GM12878 (cell line): ENCODE data around the gene CCNI. TPM values are rescaled to one million over a fixed set of nuclear protein-coding genes. Genes with fewer than 3 reads are reported as not detected.

ENCODE experiments used
- ATAC-seq: fragments of 200-7000 bp; cut with Tn5 transposase; 3 replicates; pipeline ENCODE4 v1.9.1; 2020; ENCODE audit warnings: mild to moderate bottlenecking, moderate library complexity
- BruUV-seq: library from RNA; stranded (reverse); fragments of 400-500 nt; replicated peaks from 2 replicates; lab custom pipeline; 2021; lab: Mats Ljungman, UMichigan
- CTCF ChIA-PET: fragments of 300-600 bp; sonication (Branson Sonifier 250); formaldehyde crosslinking; extraction: SDS; loops from one replicate; lab custom pipeline; 2021; ENCODE audit warnings: inconsistent platforms; lab: Yijun Ruan, JAX
- POLR2A ChIA-PET: fragments of 350-600 bp; formaldehyde crosslinking; extraction: SDS; loops from one replicate; lab custom pipeline; 2021; ENCODE audit warnings: inconsistent platforms; lab: Charles Lee
- RAD21 ChIA-PET: fragments of 300-600 bp; sonication (Branson Sonifier 250); formaldehyde crosslinking; loops from one replicate; lab custom pipeline; 2023; ENCODE audit warnings: antibody characterized with exemption; ENCODE audit not compliant: unreplicated experiment; lab: Charles Lee
- SMC1A ChIA-PET: fragments of 300-600 bp; sonication (Branson Sonifier 250); formaldehyde crosslinking; loops from one replicate; lab custom pipeline; 2023; ENCODE audit not compliant: unreplicated experiment, uncharacterized antibody; lab: Charles Lee
- DNase-seq: peaks from one replicate; pipeline ENCODE4 v3.0.0-alpha.2; 2011; ENCODE audit warnings: low read depth, low spot score
- FAIRE-seq: peaks from 3 replicates; lab custom pipeline; 2011; peaks lifted over from hg19 to GRCh38; lab: Jason Lieb, UNC
- H2AFZ ChIP-seq: 2 replicates; pipeline ENCODE4 v1.6.0; 2011; ENCODE audit warnings: low read depth, low read length, control low read depth; ENCODE audit not compliant: control insufficient read depth
- H3K27ac ChIP-seq: 2 replicates; pipeline ENCODE4 v1.5.1; 2011; ENCODE audit warnings: control low read depth; ENCODE audit not compliant: control insufficient read depth, insufficient read depth
- H3K27me3 ChIP-seq, 2 experiments: replicated peaks in 1 of 2; 2 replicates each; pipeline versions ENCODE4 v1.6.0 to v1.6.1; 2011; ENCODE audit warnings: low read length in 1 of 2; ENCODE audit not compliant: control insufficient read depth in 2 of 2, insufficient read depth in 2 of 2
- H3K36me3 ChIP-seq, 2 experiments: 2 replicates each; pipeline ENCODE4 v1.5.1; 2011; ENCODE audit warnings: low read length in 1 of 2; ENCODE audit not compliant: control insufficient read depth in 2 of 2, insufficient read depth in 2 of 2
- H3K4me1 ChIP-seq: 2 replicates; pipeline ENCODE4 v1.6.1; 2011; ENCODE audit warnings: mild to moderate bottlenecking, low read length, moderate library complexity, mixed read lengths; ENCODE audit not compliant: control insufficient read depth, insufficient read depth
- H3K4me2 ChIP-seq: 2 replicates; pipeline ENCODE4 v1.6.0; 2011; ENCODE audit warnings: control low read depth; ENCODE audit not compliant: control insufficient read depth, insufficient read depth
- H3K4me3 ChIP-seq: fragments of 200-600 bp; sonication (generic); 2 replicates; pipeline ENCODE4 v1.5.1; 2016
- H3K79me2 ChIP-seq: 2 replicates; pipeline ENCODE4 v1.6.0; 2011; ENCODE audit warnings: low read length; ENCODE audit not compliant: control insufficient read depth, insufficient read depth
- H3K9ac ChIP-seq: 2 replicates; pipeline ENCODE4 v1.8.0; 2011; ENCODE audit warnings: low read length, control low read depth, mixed read lengths; ENCODE audit not compliant: control insufficient read depth, insufficient read depth
- H3K9me3 ChIP-seq: replicated peaks from 3 replicates; pipeline ENCODE4 v1.5.1; 2011; ENCODE audit warnings: mild to moderate bottlenecking, low read length; ENCODE audit not compliant: control insufficient read depth, insufficient read depth
- H4K20me1 ChIP-seq: 2 replicates; pipeline ENCODE4 v1.6.0; 2011; ENCODE audit not compliant: control insufficient read depth, insufficient read depth
- BCL11A ChIP-seq: IDR thresholded peaks from 2 replicates; pipeline ENCODE4 v1.6.1; 2011; ENCODE audit warnings: low read depth, low read length
- IKZF1 ChIP-seq: fragments of 450-650 bp; conservative IDR thresholded peaks from 2 replicates; pipeline ENCODE4 v1.6.1; 2017; ENCODE audit warnings: antibody characterized with exemption, mild to moderate bottlenecking
- NR2F1 ChIP-seq: fragments of 450-650 bp; conservative IDR thresholded peaks from 2 replicates; pipeline ENCODE4 v1.6.1; 2017; ENCODE audit warnings: mild to moderate bottlenecking
- POLR2A ChIP-seq: IDR thresholded peaks from 2 replicates; pipeline ENCODE4 v1.6.1; 2011; ENCODE audit warnings: low read depth, mild to moderate bottlenecking, low read length
- RCOR1 ChIP-seq: conservative IDR thresholded peaks from 2 replicates; pipeline ENCODE4 v1.6.1; 2012; ENCODE audit warnings: low read depth, low read length, improper control_type of control experiment
- RFX5 ChIP-seq: IDR thresholded peaks from 2 replicates; pipeline ENCODE4 v1.6.1; 2011; ENCODE audit warnings: low read depth, low read length, improper control_type of control experiment
- SPI1 ChIP-seq: IDR thresholded peaks from 2 replicates; pipeline ENCODE4 v1.6.1; 2011; ENCODE audit warnings: low read depth, mild to moderate bottlenecking, low read length, moderate library complexity, borderline replicate concordance; ENCODE audit not compliant: insufficient read depth
- SUPT20H ChIP-seq: IDR thresholded peaks from 2 replicates; pipeline ENCODE4 v1.6.1; 2011; ENCODE audit warnings: low read depth, mild to moderate bottlenecking, low read length, moderate library complexity, borderline replicate concordance; ENCODE audit not compliant: control insufficient read depth
- ZZZ3 ChIP-seq: IDR thresholded peaks from 2 replicates; pipeline ENCODE4 v1.6.1; 2011; ENCODE audit warnings: low read depth; ENCODE audit not compliant: control insufficient read depth, insufficient read length
- WGBS: methylation state at CpG from one replicate; pipeline ENCODE4 v1.1.6; 2016; ENCODE audit warnings: low lambda C conversion rate; ENCODE audit not compliant: insufficient replicate concordance, insufficient coverage; ENCODE audit errors: missing lambda C conversion rate; 5-methylcytosine and 5-hydroxymethylcytosine counted together
- in situ Hi-C: fragments of 300-500 bp; cut with MboI; formaldehyde crosslinking; loops from 9 replicates; pipeline ENCODE4 v1.14.3; 2018; ENCODE audit warnings: mixed read lengths
- intact Hi-C: fragments of 100-400 bp; cut with micrococcal nuclease; formaldehyde crosslinking; loops from one replicate; pipeline ENCODE4 v1.14.2; 2022; ENCODE audit not compliant: unreplicated experiment
- polyA plus RNA-seq, 11 experiments: library from polyadenylated mRNA; depleted of rRNA in 4 of 11; unstranded in 6 of 11; stranded (reverse) in 5 of 11; fragments of >200 nt; fragmentation: Nextera tagmentation in 4 of 11; fragmentation: Illumina TruSeq in 1 of 11; extraction: Ambion mirVana in 4 of 11; extraction: Trizol in 1 of 11; gene quantifications; 1 replicate in 1 of 11; 2 replicates in 10 of 11; pipeline versions ENCODE4 v1.2.1 to v1.2.3, GENCODE V29; 2011 to 2016; ENCODE audit warnings: inconsistent platforms in 2 of 11, missing spikeins in 2 of 11, low read depth in 1 of 11
- total RNA-seq, 4 experiments: library from RNA; depleted of rRNA in 3 of 4; stranded (reverse); fragments of >200 nt in 3 of 4; fragmentation: Illumina TruSeq in 1 of 4; extraction: Trizol in 1 of 4; gene quantifications; 2 replicates each; pipeline versions ENCODE4 v1.2.1 to v1.2.3, GENCODE V29; 2013 to 2021
- TF ChIP-seq, protein P1 (sequence below): fragments of 450-650 bp; IDR thresholded peaks from 2 replicates; pipeline ENCODE4 v1.6.1; 2017; ENCODE audit warnings: low read depth, mild to moderate bottlenecking, moderate library complexity
- TF ChIP-seq, protein P2 (sequence below): fragments of 450-650 bp; formaldehyde crosslinking; IDR thresholded peaks from 2 replicates; pipeline ENCODE4 v1.5.0; 2022; ENCODE audit warnings: mild to moderate bottlenecking, missing genetic modification characterization

CCNI gene
- total and polyA plus RNA-seq, 10 of the 15 experiments (the other 5 are each of a cell fraction or from before 2014, with no cell fraction given), result 70.6 to 178 (median 105) TPM

- H3K4me1 ChIP-seq, result no peaks in the 10 kb centered on the region
- ChIA-PET RAD21 (no interaction called here), CTCF (interaction anchor here (0.6 to 3.8 kb wide), 3 partner anchors 11 to 119 kb away, joined by 5 to 16 read pairs (median 11); no protein-coding TSS in a partner anchor), SMC1A (interaction anchor here (1.1 to 1.5 kb wide), 2 partner anchors 10 to 114 kb away, joined by 3 read pairs; no protein-coding TSS in a partner anchor), POLR2A (no interaction called here)
- in situ Hi-C loops (no loop called here), intact Hi-C loops (no loop called here)
- H3K9me3 ChIP-seq, result no peaks in the 10 kb centered on the region
- no peak for DNase-seq
- no peaks in the 10 kb centered on the region for H3K27me3 ChIP-seq
- H3K4me2 ChIP-seq, result no peak overlapping the region
- ATAC-seq, result no peak
- no peak overlapping the region for H3K27ac ChIP-seq
- no peak overlapping the region for H2AFZ ChIP-seq
- FAIRE-seq, result no peak
- H3K9ac ChIP-seq, result no peak overlapping the region
- no peaks in the 10 kb centered on the region for H4K20me1 ChIP-seq
- H3K4me3 ChIP-seq, result no peak overlapping the region
- no peaks in the 10 kb centered on the region for H3K79me2 ChIP-seq
- 91% methylated on average over 10 of the region's 10 CpGs for WGBS
- H3K36me3 ChIP-seq, result no peaks in the 10 kb centered on the region
- BruUV-seq, result no TSS peak
- TF ChIP-seq SPI1, result no peak
- no peak for TF ChIP-seq IKZF1
- TF ChIP-seq RCOR1, result no peak
- TF ChIP-seq POLR2A, result no peak
- TF ChIP-seq, protein P1, sequence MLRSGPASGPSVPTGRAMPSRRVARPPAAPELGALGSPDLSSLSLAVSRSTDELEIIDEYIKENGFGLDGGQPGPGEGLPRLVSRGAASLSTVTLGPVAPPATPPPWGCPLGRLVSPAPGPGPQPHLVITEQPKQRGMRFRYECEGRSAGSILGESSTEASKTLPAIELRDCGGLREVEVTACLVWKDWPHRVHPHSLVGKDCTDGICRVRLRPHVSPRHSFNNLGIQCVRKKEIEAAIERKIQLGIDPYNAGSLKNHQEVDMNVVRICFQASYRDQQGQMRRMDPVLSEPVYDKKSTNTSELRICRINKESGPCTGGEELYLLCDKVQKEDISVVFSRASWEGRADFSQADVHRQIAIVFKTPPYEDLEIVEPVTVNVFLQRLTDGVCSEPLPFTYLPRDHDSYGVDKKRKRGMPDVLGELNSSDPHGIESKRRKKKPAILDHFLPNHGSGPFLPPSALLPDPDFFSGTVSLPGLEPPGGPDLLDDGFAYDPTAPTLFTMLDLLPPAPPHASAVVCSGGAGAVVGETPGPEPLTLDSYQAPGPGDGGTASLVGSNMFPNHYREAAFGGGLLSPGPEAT, result no peak
- no peak for TF ChIP-seq ZZZ3
- no peak for TF ChIP-seq SUPT20H
- no peak for TF ChIP-seq RFX5
- no peak for TF ChIP-seq NR2F1
- no peak for TF ChIP-seq BCL11A
- TF ChIP-seq, protein P2, sequence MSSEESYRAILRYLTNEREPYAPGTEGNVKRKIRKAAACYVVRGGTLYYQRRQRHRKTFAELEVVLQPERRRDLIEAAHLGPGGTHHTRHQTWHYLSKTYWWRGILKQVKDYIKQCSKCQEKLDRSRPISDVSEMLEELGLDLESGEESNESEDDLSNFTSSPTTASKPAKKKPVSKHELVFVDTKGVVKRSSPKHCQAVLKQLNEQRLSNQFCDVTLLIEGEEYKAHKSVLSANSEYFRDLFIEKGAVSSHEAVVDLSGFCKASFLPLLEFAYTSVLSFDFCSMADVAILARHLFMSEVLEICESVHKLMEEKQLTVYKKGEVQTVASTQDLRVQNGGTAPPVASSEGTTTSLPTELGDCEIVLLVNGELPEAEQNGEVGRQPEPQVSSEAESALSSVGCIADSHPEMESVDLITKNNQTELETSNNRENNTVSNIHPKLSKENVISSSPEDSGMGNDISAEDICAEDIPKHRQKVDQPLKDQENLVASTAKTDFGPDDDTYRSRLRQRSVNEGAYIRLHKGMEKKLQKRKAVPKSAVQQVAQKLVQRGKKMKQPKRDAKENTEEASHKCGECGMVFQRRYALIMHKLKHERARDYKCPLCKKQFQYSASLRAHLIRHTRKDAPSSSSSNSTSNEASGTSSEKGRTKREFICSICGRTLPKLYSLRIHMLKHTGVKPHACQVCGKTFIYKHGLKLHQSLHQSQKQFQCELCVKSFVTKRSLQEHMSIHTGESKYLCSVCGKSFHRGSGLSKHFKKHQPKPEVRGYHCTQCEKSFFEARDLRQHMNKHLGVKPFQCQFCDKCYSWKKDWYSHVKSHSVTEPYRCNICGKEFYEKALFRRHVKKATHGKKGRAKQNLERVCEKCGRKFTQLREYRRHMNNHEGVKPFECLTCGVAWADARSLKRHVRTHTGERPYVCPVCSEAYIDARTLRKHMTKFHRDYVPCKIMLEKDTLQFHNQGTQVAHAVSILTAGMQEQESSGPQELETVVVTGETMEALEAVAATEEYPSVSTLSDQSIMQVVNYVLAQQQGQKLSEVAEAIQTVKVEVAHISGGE (CRISPR knock-in tag), result no peak
Observed at GRCh38 chr4:77084019-77084639, 8.3 kb upstream of the CCNI start.
